HG02970 (cell line): ENCODE data around the gene LCAT.
"Not testable (repeated sequence)": the region's sequence is repeated elsewhere in the genome, so short reads cannot be mapped to it uniquely, and the experiment has no call there.

Experiments
- ATAC-seq: cut with Tn5 transposase; IDR thresholded peaks from one replicate; pipeline ENCODE4 v1.9.1; 2021; ENCODE audit warnings: mild to moderate bottlenecking, moderate library complexity, moderate number of reproducible peaks; ENCODE audit not compliant: unreplicated experiment, low FRiP score

LCAT gene

GRCh38 chr16:67950335-67950843 lies 6.5 kb upstream of the LCAT start:
- ATAC-seq: no peak

GRCh38 chr16:67949645-67950044 lies 5.7 kb upstream of the LCAT start:
- no peak for ATAC-seq

GRCh38 chr16:67948015-67948414 lies 4.1 kb upstream of the LCAT start:
- ATAC-seq: no peak

- ATAC-seq: no peak
Measured at GRCh38 chr16:67946966-67947558, 3.1 kb upstream of the LCAT start.

- ATAC-seq: no peak
Measured at GRCh38 chr16:67946128-67946569, 2.2 kb upstream of the LCAT start.

- no peak for ATAC-seq
Measured at GRCh38 chr16:67945392-67945933, 1.5 kb upstream of the LCAT start.

GRCh38 chr16:67944690-67945391 lies 921 bp upstream of the LCAT start:
- no peak for ATAC-seq

GRCh38 chr16:67943256-67943618 lies 683 bp downstream of the LCAT start:
- no peak for ATAC-seq

- ATAC-seq: no peak
Measured at GRCh38 chr16:67942510-67943255, 1.2 kb downstream of the LCAT start.

- ATAC-seq: no peak
Measured at GRCh38 chr16:67942200-67942509, 1.8 kb downstream of the LCAT start.

GRCh38 chr16:67941469-67942199 lies 2.3 kb downstream of the LCAT start:
- no peak for ATAC-seq

- no peak for ATAC-seq
Measured at GRCh38 chr16:67940446-67941089, 3.4 kb downstream of the LCAT start.

GRCh38 chr16:67939507-67940445 lies 4.1 kb downstream of the LCAT start:
- no peak for ATAC-seq

GRCh38 chr16:67937713-67938112 lies 6.2 kb downstream of the LCAT start:
- not testable (repeated sequence) for ATAC-seq

- ATAC-seq: no peak
Measured at GRCh38 chr16:67936880-67937605, 6.9 kb downstream of the LCAT start.

GRCh38 chr16:67936124-67936879 lies 7.6 kb downstream of the LCAT start, which contains the start of gene PSMB10:
Gene PSMB10, minus strand, starts transcription at chr16:67936850. Its CDS starts 101 bp downstream, at chr16:67936749.
- ATAC-seq: no peak

GRCh38 chr16:67935402-67936123 lies 8.4 kb downstream of the LCAT start:
- peak; percentile 86 for ATAC-seq
